GM12878 (cell line): ENCODE measurements around the gene NTRK1. TPM values are rescaled to one million over a fixed set of nuclear protein-coding genes. Genes with fewer than 3 reads are reported as not detected.

Experiments used
- ATAC-seq: fragments of 200-7000 bp; cut with Tn5 transposase; 3 replicates; pipeline ENCODE4 v1.9.1; 2020; ENCODE audit warnings: mild to moderate bottlenecking, moderate library complexity
- BruUV-seq: library from RNA; stranded (reverse); fragments of 400-500 nt; replicated peaks from 2 replicates; lab custom pipeline; 2021; lab: Mats Ljungman, UMichigan
- CTCF ChIA-PET: fragments of 300-600 bp; sonication (Branson Sonifier 250); formaldehyde crosslinking; extraction: SDS; loops from one replicate; lab custom pipeline; 2021; ENCODE audit warnings: inconsistent platforms; lab: Yijun Ruan, JAX
- POLR2A ChIA-PET: fragments of 350-600 bp; formaldehyde crosslinking; extraction: SDS; loops from one replicate; lab custom pipeline; 2021; ENCODE audit warnings: inconsistent platforms; lab: Charles Lee
- RAD21 ChIA-PET: fragments of 300-600 bp; sonication (Branson Sonifier 250); formaldehyde crosslinking; loops from one replicate; lab custom pipeline; 2023; ENCODE audit warnings: antibody characterized with exemption; ENCODE audit not compliant: unreplicated experiment; lab: Charles Lee
- SMC1A ChIA-PET: fragments of 300-600 bp; sonication (Branson Sonifier 250); formaldehyde crosslinking; loops from one replicate; lab custom pipeline; 2023; ENCODE audit not compliant: unreplicated experiment, uncharacterized antibody; lab: Charles Lee
- DNase-seq: peaks from one replicate; pipeline ENCODE4 v3.0.0-alpha.2; 2011; ENCODE audit warnings: low read depth, low spot score
- FAIRE-seq: peaks from 3 replicates; lab custom pipeline; 2011; peaks lifted over from hg19 to GRCh38; lab: Jason Lieb, UNC
- H2AFZ ChIP-seq: 2 replicates; pipeline ENCODE4 v1.6.0; 2011; ENCODE audit warnings: low read depth, low read length, control low read depth; ENCODE audit not compliant: control insufficient read depth
- H3K27ac ChIP-seq: 2 replicates; pipeline ENCODE4 v1.5.1; 2011; ENCODE audit warnings: control low read depth; ENCODE audit not compliant: control insufficient read depth, insufficient read depth
- H3K27me3 ChIP-seq, 2 experiments: replicated peaks in 1 of 2; 2 replicates each; pipeline versions ENCODE4 v1.6.0 to v1.6.1; 2011; ENCODE audit warnings: low read length in 1 of 2; ENCODE audit not compliant: control insufficient read depth in 2 of 2, insufficient read depth in 2 of 2
- H3K36me3 ChIP-seq, 2 experiments: 2 replicates each; pipeline ENCODE4 v1.5.1; 2011; ENCODE audit warnings: low read length in 1 of 2; ENCODE audit not compliant: control insufficient read depth in 2 of 2, insufficient read depth in 2 of 2
- H3K4me1 ChIP-seq: 2 replicates; pipeline ENCODE4 v1.6.1; 2011; ENCODE audit warnings: mild to moderate bottlenecking, low read length, moderate library complexity, mixed read lengths; ENCODE audit not compliant: control insufficient read depth, insufficient read depth
- H3K4me2 ChIP-seq: 2 replicates; pipeline ENCODE4 v1.6.0; 2011; ENCODE audit warnings: control low read depth; ENCODE audit not compliant: control insufficient read depth, insufficient read depth
- H3K4me3 ChIP-seq: fragments of 200-600 bp; sonication (generic); 2 replicates; pipeline ENCODE4 v1.5.1; 2016
- H3K79me2 ChIP-seq: 2 replicates; pipeline ENCODE4 v1.6.0; 2011; ENCODE audit warnings: low read length; ENCODE audit not compliant: control insufficient read depth, insufficient read depth
- H3K9ac ChIP-seq: 2 replicates; pipeline ENCODE4 v1.8.0; 2011; ENCODE audit warnings: low read length, control low read depth, mixed read lengths; ENCODE audit not compliant: control insufficient read depth, insufficient read depth
- H3K9me3 ChIP-seq: replicated peaks from 3 replicates; pipeline ENCODE4 v1.5.1; 2011; ENCODE audit warnings: mild to moderate bottlenecking, low read length; ENCODE audit not compliant: control insufficient read depth, insufficient read depth
- H4K20me1 ChIP-seq: 2 replicates; pipeline ENCODE4 v1.6.0; 2011; ENCODE audit not compliant: control insufficient read depth, insufficient read depth
- EZH2 ChIP-seq: IDR thresholded peaks from 2 replicates; pipeline ENCODE4 v1.6.1; 2012; ENCODE audit warnings: low read depth, mild to moderate bottlenecking, control low read depth, inconsistent platforms, low read length, borderline replicate concordance; ENCODE audit not compliant: control insufficient read depth
- GATAD2B ChIP-seq: fragments of 450-650 bp; conservative IDR thresholded peaks from 2 replicates; pipeline ENCODE4 v1.6.1; 2017; ENCODE audit warnings: low read depth, mild to moderate bottlenecking, moderate library complexity
- MAX ChIP-seq: IDR thresholded peaks from 2 replicates; pipeline ENCODE4 v1.6.1; 2012; ENCODE audit warnings: low read depth, low read length, improper control_type of control experiment
- PAX5 ChIP-seq: IDR thresholded peaks from 2 replicates; pipeline ENCODE4 v1.6.1; 2011; ENCODE audit warnings: low read depth, low read length, borderline replicate concordance
- PBX3 ChIP-seq: IDR thresholded peaks from 2 replicates; pipeline ENCODE4 v1.6.1; 2011; ENCODE audit warnings: mild to moderate bottlenecking, low read depth, low read length, moderate library complexity; ENCODE audit not compliant: insufficient replicate concordance
- RUNX3 ChIP-seq: IDR thresholded peaks from 2 replicates; pipeline ENCODE4 v1.6.1; 2012; ENCODE audit warnings: low read length, inconsistent platforms
- SMAD1 ChIP-seq: fragments of 450-650 bp; IDR thresholded peaks from 2 replicates; pipeline ENCODE4 v1.6.1; 2018; ENCODE audit warnings: mild to moderate bottlenecking, low read depth; ENCODE audit not compliant: partially characterized antibody
- SMC3 ChIP-seq: IDR thresholded peaks from 2 replicates; pipeline ENCODE4 v1.6.1; 2011; ENCODE audit warnings: low read length, improper control_type of control experiment, borderline replicate concordance
- WRNIP1 ChIP-seq: IDR thresholded peaks from 2 replicates; pipeline ENCODE4 v1.6.1; 2011; ENCODE audit warnings: low read depth, low read length, improper control_type of control experiment, borderline replicate concordance
- ZNF592 ChIP-seq: fragments of 450-650 bp; IDR thresholded peaks from 2 replicates; pipeline ENCODE4 v1.6.1; 2017; ENCODE audit warnings: mild to moderate bottlenecking, moderate library complexity
- WGBS: methylation state at CpG from one replicate; pipeline ENCODE4 v1.1.6; 2016; ENCODE audit warnings: low lambda C conversion rate; ENCODE audit not compliant: insufficient replicate concordance, insufficient coverage; ENCODE audit errors: missing lambda C conversion rate; 5-methylcytosine and 5-hydroxymethylcytosine counted together
- in situ Hi-C: fragments of 300-500 bp; cut with MboI; formaldehyde crosslinking; loops from 9 replicates; pipeline ENCODE4 v1.14.3; 2018; ENCODE audit warnings: mixed read lengths
- intact Hi-C: fragments of 100-400 bp; cut with micrococcal nuclease; formaldehyde crosslinking; loops from one replicate; pipeline ENCODE4 v1.14.2; 2022; ENCODE audit not compliant: unreplicated experiment
- polyA plus RNA-seq, 11 experiments: library from polyadenylated mRNA; depleted of rRNA in 4 of 11; unstranded in 6 of 11; stranded (reverse) in 5 of 11; fragments of >200 nt; fragmentation: Nextera tagmentation in 4 of 11; fragmentation: Illumina TruSeq in 1 of 11; extraction: Ambion mirVana in 4 of 11; extraction: Trizol in 1 of 11; gene quantifications; 1 replicate in 1 of 11; 2 replicates in 10 of 11; pipeline versions ENCODE4 v1.2.1 to v1.2.3, GENCODE V29; 2011 to 2016; ENCODE audit warnings: inconsistent platforms in 2 of 11, missing spikeins in 2 of 11, low read depth in 1 of 11
- total RNA-seq, 4 experiments: library from RNA; depleted of rRNA in 3 of 4; stranded (reverse); fragments of >200 nt in 3 of 4; fragmentation: Illumina TruSeq in 1 of 4; extraction: Trizol in 1 of 4; gene quantifications; 2 replicates each; pipeline versions ENCODE4 v1.2.1 to v1.2.3, GENCODE V29; 2013 to 2021

Gene NTRK1
- total and polyA plus RNA-seq, 10 of the 15 experiments (the other 5 are each of a cell fraction or from before 2014, with no cell fraction given), result 0.10 to 0.56 (median 0.40) TPM; not detected in 7

- no peak overlapping the region for H2AFZ ChIP-seq
- no TSS peak for BruUV-seq
- ATAC-seq, result no peak
- H3K36me3 ChIP-seq, result no peaks in the 10 kb centered on the region
- no peak for TF ChIP-seq SMC3
- no peak for TF ChIP-seq GATAD2B
- no peak for TF ChIP-seq WRNIP1
- TF ChIP-seq PAX5, result no peak
- no peak for TF ChIP-seq MAX
- no peak for TF ChIP-seq ZNF592
- TF ChIP-seq SMAD1, result no peak
- no peak for TF ChIP-seq PBX3
- TF ChIP-seq EZH2, result no peak
- TF ChIP-seq RUNX3, result no peak
- intact Hi-C loops (no loop called here), in situ Hi-C loops (no loop called here)
- H3K4me3 ChIP-seq, result no peak overlapping the region
- ChIA-PET SMC1A (interaction anchor here (0.7 kb wide), 1 partner anchor 551 kb away, joined by 4 read pairs; no protein-coding TSS in a partner anchor), POLR2A (no interaction called here), RAD21 (no interaction called here), CTCF (interaction anchor here (1.1 to 1.7 kb wide), 2 partner anchors 9 to 153 kb away, joined by 3 to 4 read pairs; no protein-coding TSS in a partner anchor)
- H4K20me1 ChIP-seq, result no peaks in the 10 kb centered on the region
- no peak overlapping the region for H3K27ac ChIP-seq
- H3K27me3 ChIP-seq, result peaks cover 21% of the 10 kb centered on the region in 2 experiments
- WGBS, result 50% methylated on average over 7 of the region's 7 CpGs
- no peaks in the 10 kb centered on the region for H3K9me3 ChIP-seq
- DNase-seq, result no peak
- H3K79me2 ChIP-seq, result no peaks in the 10 kb centered on the region
- no peak overlapping the region for H3K9ac ChIP-seq
- H3K4me2 ChIP-seq, result no peak overlapping the region
- FAIRE-seq, result no peak
- no peaks in the 10 kb centered on the region for H3K4me1 ChIP-seq
These were observed 60.4 kb downstream of the NTRK1 start for GRCh38 chr1:156921053-156921529.
